WTC11 (cell line): ENCODE results near the gene BDH1. TPM values are rescaled to one million over a fixed set of nuclear protein-coding genes. Genes with fewer than 3 reads are reported as not detected.

Experiments
- ATAC-seq: fragments of 200-7000 bp; cut with Tn5 transposase; 2 replicates; pipeline ENCODE4 v1.10.0; 2021; ENCODE audit warnings: mild to moderate bottlenecking, moderate library complexity
- CTCF ChIA-PET: fragments of 300-600 bp; sonication (Branson Sonifier 250); formaldehyde crosslinking; loops from one replicate; lab custom pipeline; 2021; ENCODE audit warnings: antibody characterized with exemption; lab: Charles Lee
- POLR2A ChIA-PET: fragments of 350-600 bp; sonication (Branson Sonifier 250); formaldehyde crosslinking; loops from one replicate; lab custom pipeline; 2021; ENCODE audit warnings: antibody characterized with exemption; lab: Charles Lee
- DNase-seq: peaks from one replicate; pipeline ENCODE4 v3.0.0; 2021; ENCODE audit warnings: low spot score
- H3K27ac Mint-ChIP-seq: 2 replicates; pipeline ENCODE4 v1.8.0; 2021; ENCODE audit warnings: mixed read lengths
- H3K27me3 Mint-ChIP-seq: 2 replicates; pipeline ENCODE4 v1.8.0; 2021; ENCODE audit warnings: low read depth, mild to moderate bottlenecking, moderate library complexity, mixed read lengths
- H3K36me3 Mint-ChIP-seq: 2 replicates; pipeline ENCODE4 v1.8.0; 2021; ENCODE audit warnings: mixed read lengths
- H3K4me1 Mint-ChIP-seq: 2 replicates; pipeline ENCODE4 v1.8.0; 2022; ENCODE audit warnings: mixed read lengths
- H3K4me3 Mint-ChIP-seq: 2 replicates; pipeline ENCODE4 v1.8.0; 2021; ENCODE audit warnings: mild to moderate bottlenecking, moderate library complexity, mixed read lengths
- H3K9me3 Mint-ChIP-seq: 2 replicates; pipeline ENCODE4 v1.8.0; 2021; ENCODE audit warnings: mixed read lengths
- CREM ChIP-seq: sonication (generic); formaldehyde crosslinking; IDR thresholded peaks from 2 replicates; pipeline ENCODE4 v1.8.1; 2022; ENCODE audit warnings: mild to moderate bottlenecking, missing genetic modification reagents, moderate library complexity
- EMX1 ChIP-seq: fragments of 250-450 bp; sonication (Bioruptor Pico); IDR thresholded peaks from 2 replicates; pipeline ENCODE4 v1.8.0; 2021; ENCODE audit warnings: mild to moderate bottlenecking
- ETV6 ChIP-seq: sonication (generic); formaldehyde crosslinking; IDR thresholded peaks from 2 replicates; pipeline ENCODE4 v1.8.1; 2022; ENCODE audit warnings: mild to moderate bottlenecking, missing genetic modification reagents
- FOXJ3 ChIP-seq: sonication (generic); formaldehyde crosslinking; IDR thresholded peaks from 2 replicates; pipeline ENCODE4 v1.9.0; 2021; ENCODE audit warnings: missing genetic modification reagents, mild to moderate bottlenecking, borderline replicate concordance
- FOXP1 ChIP-seq: sonication (generic); formaldehyde crosslinking; IDR thresholded peaks from 2 replicates; pipeline ENCODE4 v1.8.0; 2022; ENCODE audit warnings: missing genetic modification reagents, mild to moderate bottlenecking, moderate library complexity, borderline replicate concordance
- GABPB1 ChIP-seq: sonication (generic); formaldehyde crosslinking; IDR thresholded peaks from 2 replicates; pipeline ENCODE4 v1.8.1; 2023; ENCODE audit warnings: mild to moderate bottlenecking, missing genetic modification reagents
- GTF2I ChIP-seq: fragments of 250-450 bp; sonication (Bioruptor Pico); conservative IDR thresholded peaks from 2 replicates; pipeline ENCODE4 v1.4.0; 2021; ENCODE audit warnings: mild to moderate bottlenecking
- IRF2 ChIP-seq: sonication (generic); formaldehyde crosslinking; IDR thresholded peaks from 2 replicates; pipeline ENCODE4 v1.8.0; 2022; ENCODE audit warnings: low read depth, missing genetic modification reagents, borderline replicate concordance
- NR1H2 ChIP-seq: sonication (generic); formaldehyde crosslinking; IDR thresholded peaks from 2 replicates; pipeline ENCODE4 v1.9.0; 2021; ENCODE audit warnings: mild to moderate bottlenecking, moderate library complexity, missing genetic modification reagents
- NR2C2 ChIP-seq: sonication (generic); formaldehyde crosslinking; IDR thresholded peaks from 2 replicates; pipeline ENCODE4 v1.8.0; 2022; ENCODE audit warnings: mild to moderate bottlenecking, missing genetic modification reagents
- OVOL2 ChIP-seq: fragments of 250-450 bp; sonication (Bioruptor Pico); IDR thresholded peaks from 2 replicates; pipeline ENCODE4 v1.9.0; 2021; ENCODE audit warnings: mild to moderate bottlenecking, borderline replicate concordance
- RELA ChIP-seq: sonication (generic); formaldehyde crosslinking; IDR thresholded peaks from 2 replicates; pipeline ENCODE4 v1.8.1; 2022; ENCODE audit warnings: missing genetic modification reagents, mild to moderate bottlenecking, borderline replicate concordance
- ZNF121 ChIP-seq: sonication (generic); formaldehyde crosslinking; IDR thresholded peaks from 2 replicates; pipeline ENCODE4 v1.8.0; 2023; ENCODE audit warnings: missing genetic modification reagents
- ZNF219 ChIP-seq: sonication (generic); formaldehyde crosslinking; IDR thresholded peaks from 2 replicates; pipeline ENCODE4 v1.8.0; 2023; ENCODE audit warnings: missing genetic modification reagents, mild to moderate bottlenecking, borderline replicate concordance
- ZNF423 ChIP-seq: fragments of 250-450 bp; sonication (Bioruptor Pico); IDR thresholded peaks from 2 replicates; pipeline ENCODE4 v2.1.2; 2022; ENCODE audit warnings: mild to moderate bottlenecking, moderate library complexity
- total RNA-seq: library from RNA; stranded (reverse); gene quantifications from 3 replicates; pipeline ENCODE4 v1.2.3, GENCODE V29; 2021
- TF ChIP-seq, protein P1 (sequence below): sonication (generic); formaldehyde crosslinking; IDR thresholded peaks from 2 replicates; pipeline ENCODE4 v1.8.1; 2023; ENCODE audit warnings: mild to moderate bottlenecking, missing genetic modification reagents, moderate library complexity
- TF ChIP-seq, protein P2 (sequence below): sonication (generic); formaldehyde crosslinking; IDR thresholded peaks from 2 replicates; pipeline ENCODE4 v1.8.1; 2023; ENCODE audit warnings: mild to moderate bottlenecking, missing genetic modification reagents, borderline replicate concordance
- TF ChIP-seq, protein P3 (sequence below): fragments of 250-450 bp; sonication (Bioruptor Pico); IDR thresholded peaks from 2 replicates; pipeline ENCODE4 v1.9.0; 2021; ENCODE audit warnings: mild to moderate bottlenecking, borderline replicate concordance
- TF ChIP-seq, protein P4 (sequence below): fragments of 200-600 bp; IDR thresholded peaks from 2 replicates; pipeline ENCODE4 v1.8.0; 2022; ENCODE audit warnings: antibody characterized with exemption
- TF ChIP-seq, protein P5 (sequence below): sonication (generic); formaldehyde crosslinking; IDR thresholded peaks from 2 replicates; pipeline ENCODE4 v1.8.0; 2023; ENCODE audit warnings: mild to moderate bottlenecking, missing genetic modification reagents
- TF ChIP-seq, protein P6 (sequence below): sonication (generic); formaldehyde crosslinking; IDR thresholded peaks from 2 replicates; pipeline ENCODE4 v1.8.0; 2022; ENCODE audit warnings: mild to moderate bottlenecking, missing genetic modification reagents

BDH1 gene
- total RNA-seq, 1 experiment from 2014 or later = 26.8 TPM

DNA sequence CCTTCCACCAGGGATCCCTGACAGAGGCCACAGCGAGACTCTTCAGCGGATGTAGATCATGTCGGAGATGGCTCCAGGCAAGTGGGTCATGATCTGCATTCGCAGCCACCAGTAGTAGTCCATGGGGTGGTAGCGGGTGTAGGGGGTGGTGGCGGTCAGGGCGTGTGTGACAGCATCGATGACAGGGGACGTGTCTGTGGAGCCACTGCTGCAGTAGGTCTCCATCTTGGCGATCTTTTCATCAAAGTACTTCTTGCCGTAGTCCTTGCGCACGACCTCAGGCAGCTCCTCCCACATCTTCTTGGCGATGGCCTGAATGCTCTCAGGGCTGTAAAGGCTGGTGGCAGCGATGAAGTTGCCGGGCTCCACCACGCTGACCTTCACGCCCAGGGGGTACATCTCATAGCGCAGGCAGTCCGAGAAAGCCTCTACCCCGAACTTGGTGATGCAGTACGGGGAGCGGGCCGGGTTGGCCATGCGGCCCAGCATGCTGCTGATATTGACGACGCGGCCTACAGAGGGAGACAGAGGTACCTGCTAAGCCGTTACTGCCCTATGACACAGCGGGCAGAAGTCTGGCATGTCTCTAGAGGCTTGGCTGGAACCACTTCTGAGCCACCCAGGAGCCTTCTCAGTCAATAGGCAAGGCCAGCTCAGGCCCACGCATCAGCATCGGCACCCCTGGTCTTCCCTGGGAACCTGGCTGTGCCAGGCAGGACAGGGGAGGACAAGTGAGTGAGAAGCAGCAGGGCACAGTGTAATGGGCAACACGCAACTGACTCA is 43.7 kb downstream of the BDH1 start:
- peak; percentile 62 for ATAC-seq
- POLR2A ChIA-PET = interaction anchor here (0.7 kb wide), 1 partner anchor 15 kb away, joined by 3 read pairs; no protein-coding TSS in a partner anchor

More for the DNA sequence above, 43.7 kb downstream of the BDH1 start:
- Mint-ChIP-seq H3K9me3 (no peaks in the 10 kb centered on the region), H3K27me3 (no peaks in the 10 kb centered on the region), H3K36me3 (peaks cover 3% of the 10 kb centered on the region), H3K4me3 (no peak overlapping the region), H3K4me1 (peaks cover 40% of the 10 kb centered on the region)
- CTCF ChIA-PET = interaction anchor here (0.9 to 2.1 kb wide), 4 partner anchors 9 to 214 kb away, joined by 3 to 8 read pairs (median 4); no protein-coding TSS in a partner anchor
- DNase-seq = peak; percentile 65
- TF ChIP-seq, protein P1, sequence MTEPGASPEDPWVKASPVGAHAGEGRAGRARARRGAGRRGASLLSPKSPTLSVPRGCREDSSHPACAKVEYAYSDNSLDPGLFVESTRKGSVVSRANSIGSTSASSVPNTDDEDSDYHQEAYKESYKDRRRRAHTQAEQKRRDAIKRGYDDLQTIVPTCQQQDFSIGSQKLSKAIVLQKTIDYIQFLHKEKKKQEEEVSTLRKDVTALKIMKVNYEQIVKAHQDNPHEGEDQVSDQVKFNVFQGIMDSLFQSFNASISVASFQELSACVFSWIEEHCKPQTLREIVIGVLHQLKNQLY (CRISPR knock-in tag) = no peak
- 0 out of 2 replicates have a peak, but pooled peaks have one; percentile 54 for TF ChIP-seq FOXP1 (CRISPR knock-in tag)
- 0 out of 2 replicates have a peak, but pooled peaks have one; percentile 24 for TF ChIP-seq RELA
- TF ChIP-seq, protein P2, sequence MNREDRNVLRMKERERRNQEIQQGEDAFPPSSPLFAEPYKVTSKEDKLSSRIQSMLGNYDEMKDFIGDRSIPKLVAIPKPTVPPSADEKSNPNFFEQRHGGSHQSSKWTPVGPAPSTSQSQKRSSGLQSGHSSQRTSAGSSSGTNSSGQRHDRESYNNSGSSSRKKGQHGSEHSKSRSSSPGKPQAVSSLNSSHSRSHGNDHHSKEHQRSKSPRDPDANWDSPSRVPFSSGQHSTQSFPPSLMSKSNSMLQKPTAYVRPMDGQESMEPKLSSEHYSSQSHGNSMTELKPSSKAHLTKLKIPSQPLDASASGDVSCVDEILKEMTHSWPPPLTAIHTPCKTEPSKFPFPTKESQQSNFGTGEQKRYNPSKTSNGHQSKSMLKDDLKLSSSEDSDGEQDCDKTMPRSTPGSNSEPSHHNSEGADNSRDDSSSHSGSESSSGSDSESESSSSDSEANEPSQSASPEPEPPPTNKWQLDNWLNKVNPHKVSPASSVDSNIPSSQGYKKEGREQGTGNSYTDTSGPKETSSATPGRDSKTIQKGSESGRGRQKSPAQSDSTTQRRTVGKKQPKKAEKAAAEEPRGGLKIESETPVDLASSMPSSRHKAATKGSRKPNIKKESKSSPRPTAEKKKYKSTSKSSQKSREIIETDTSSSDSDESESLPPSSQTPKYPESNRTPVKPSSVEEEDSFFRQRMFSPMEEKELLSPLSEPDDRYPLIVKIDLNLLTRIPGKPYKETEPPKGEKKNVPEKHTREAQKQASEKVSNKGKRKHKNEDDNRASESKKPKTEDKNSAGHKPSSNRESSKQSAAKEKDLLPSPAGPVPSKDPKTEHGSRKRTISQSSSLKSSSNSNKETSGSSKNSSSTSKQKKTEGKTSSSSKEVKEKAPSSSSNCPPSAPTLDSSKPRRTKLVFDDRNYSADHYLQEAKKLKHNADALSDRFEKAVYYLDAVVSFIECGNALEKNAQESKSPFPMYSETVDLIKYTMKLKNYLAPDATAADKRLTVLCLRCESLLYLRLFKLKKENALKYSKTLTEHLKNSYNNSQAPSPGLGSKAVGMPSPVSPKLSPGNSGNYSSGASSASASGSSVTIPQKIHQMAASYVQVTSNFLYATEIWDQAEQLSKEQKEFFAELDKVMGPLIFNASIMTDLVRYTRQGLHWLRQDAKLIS (CRISPR knock-in tag) = no peak
- TF ChIP-seq, protein P3, sequence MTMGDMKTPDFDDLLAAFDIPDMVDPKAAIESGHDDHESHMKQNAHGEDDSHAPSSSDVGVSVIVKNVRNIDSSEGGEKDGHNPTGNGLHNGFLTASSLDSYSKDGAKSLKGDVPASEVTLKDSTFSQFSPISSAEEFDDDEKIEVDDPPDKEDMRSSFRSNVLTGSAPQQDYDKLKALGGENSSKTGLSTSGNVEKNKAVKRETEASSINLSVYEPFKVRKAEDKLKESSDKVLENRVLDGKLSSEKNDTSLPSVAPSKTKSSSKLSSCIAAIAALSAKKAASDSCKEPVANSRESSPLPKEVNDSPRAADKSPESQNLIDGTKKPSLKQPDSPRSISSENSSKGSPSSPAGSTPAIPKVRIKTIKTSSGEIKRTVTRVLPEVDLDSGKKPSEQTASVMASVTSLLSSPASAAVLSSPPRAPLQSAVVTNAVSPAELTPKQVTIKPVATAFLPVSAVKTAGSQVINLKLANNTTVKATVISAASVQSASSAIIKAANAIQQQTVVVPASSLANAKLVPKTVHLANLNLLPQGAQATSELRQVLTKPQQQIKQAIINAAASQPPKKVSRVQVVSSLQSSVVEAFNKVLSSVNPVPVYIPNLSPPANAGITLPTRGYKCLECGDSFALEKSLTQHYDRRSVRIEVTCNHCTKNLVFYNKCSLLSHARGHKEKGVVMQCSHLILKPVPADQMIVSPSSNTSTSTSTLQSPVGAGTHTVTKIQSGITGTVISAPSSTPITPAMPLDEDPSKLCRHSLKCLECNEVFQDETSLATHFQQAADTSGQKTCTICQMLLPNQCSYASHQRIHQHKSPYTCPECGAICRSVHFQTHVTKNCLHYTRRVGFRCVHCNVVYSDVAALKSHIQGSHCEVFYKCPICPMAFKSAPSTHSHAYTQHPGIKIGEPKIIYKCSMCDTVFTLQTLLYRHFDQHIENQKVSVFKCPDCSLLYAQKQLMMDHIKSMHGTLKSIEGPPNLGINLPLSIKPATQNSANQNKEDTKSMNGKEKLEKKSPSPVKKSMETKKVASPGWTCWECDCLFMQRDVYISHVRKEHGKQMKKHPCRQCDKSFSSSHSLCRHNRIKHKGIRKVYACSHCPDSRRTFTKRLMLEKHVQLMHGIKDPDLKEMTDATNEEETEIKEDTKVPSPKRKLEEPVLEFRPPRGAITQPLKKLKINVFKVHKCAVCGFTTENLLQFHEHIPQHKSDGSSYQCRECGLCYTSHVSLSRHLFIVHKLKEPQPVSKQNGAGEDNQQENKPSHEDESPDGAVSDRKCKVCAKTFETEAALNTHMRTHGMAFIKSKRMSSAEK (CRISPR knock-in tag) = no peak
- TF ChIP-seq, protein P4, sequence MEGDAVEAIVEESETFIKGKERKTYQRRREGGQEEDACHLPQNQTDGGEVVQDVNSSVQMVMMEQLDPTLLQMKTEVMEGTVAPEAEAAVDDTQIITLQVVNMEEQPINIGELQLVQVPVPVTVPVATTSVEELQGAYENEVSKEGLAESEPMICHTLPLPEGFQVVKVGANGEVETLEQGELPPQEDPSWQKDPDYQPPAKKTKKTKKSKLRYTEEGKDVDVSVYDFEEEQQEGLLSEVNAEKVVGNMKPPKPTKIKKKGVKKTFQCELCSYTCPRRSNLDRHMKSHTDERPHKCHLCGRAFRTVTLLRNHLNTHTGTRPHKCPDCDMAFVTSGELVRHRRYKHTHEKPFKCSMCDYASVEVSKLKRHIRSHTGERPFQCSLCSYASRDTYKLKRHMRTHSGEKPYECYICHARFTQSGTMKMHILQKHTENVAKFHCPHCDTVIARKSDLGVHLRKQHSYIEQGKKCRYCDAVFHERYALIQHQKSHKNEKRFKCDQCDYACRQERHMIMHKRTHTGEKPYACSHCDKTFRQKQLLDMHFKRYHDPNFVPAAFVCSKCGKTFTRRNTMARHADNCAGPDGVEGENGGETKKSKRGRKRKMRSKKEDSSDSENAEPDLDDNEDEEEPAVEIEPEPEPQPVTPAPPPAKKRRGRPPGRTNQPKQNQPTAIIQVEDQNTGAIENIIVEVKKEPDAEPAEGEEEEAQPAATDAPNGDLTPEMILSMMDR = no peak
- TF ChIP-seq, protein P5, sequence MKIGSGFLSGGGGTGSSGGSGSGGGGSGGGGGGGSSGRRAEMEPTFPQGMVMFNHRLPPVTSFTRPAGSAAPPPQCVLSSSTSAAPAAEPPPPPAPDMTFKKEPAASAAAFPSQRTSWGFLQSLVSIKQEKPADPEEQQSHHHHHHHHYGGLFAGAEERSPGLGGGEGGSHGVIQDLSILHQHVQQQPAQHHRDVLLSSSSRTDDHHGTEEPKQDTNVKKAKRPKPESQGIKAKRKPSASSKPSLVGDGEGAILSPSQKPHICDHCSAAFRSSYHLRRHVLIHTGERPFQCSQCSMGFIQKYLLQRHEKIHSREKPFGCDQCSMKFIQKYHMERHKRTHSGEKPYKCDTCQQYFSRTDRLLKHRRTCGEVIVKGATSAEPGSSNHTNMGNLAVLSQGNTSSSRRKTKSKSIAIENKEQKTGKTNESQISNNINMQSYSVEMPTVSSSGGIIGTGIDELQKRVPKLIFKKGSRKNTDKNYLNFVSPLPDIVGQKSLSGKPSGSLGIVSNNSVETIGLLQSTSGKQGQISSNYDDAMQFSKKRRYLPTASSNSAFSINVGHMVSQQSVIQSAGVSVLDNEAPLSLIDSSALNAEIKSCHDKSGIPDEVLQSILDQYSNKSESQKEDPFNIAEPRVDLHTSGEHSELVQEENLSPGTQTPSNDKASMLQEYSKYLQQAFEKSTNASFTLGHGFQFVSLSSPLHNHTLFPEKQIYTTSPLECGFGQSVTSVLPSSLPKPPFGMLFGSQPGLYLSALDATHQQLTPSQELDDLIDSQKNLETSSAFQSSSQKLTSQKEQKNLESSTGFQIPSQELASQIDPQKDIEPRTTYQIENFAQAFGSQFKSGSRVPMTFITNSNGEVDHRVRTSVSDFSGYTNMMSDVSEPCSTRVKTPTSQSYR = no peak
- TF ChIP-seq NR1H2 (CRISPR knock-in tag) = no peak
- no peak for TF ChIP-seq FOXJ3 (CRISPR knock-in tag)
- TF ChIP-seq OVOL2 (CRISPR knock-in tag) = no peak
- TF ChIP-seq ZNF219 (CRISPR knock-in tag) = no peak
- TF ChIP-seq IRF2 (CRISPR knock-in tag) = no peak
- TF ChIP-seq GTF2I (CRISPR knock-in tag) = no peak
- no peak for TF ChIP-seq ZNF423 (CRISPR knock-in tag)
- TF ChIP-seq ETV6 = 0 out of 2 replicates have a peak, but pooled peaks have one; percentile 51
- TF ChIP-seq GABPB1 (CRISPR knock-in tag) = no peak
- no peak for TF ChIP-seq CREM (CRISPR knock-in tag)
- TF ChIP-seq NR2C2 (CRISPR knock-in tag) = no peak
- 0 out of 2 replicates have a peak, but pooled peaks have one; percentile 3 for TF ChIP-seq ZNF121 (CRISPR knock-in tag)
- TF ChIP-seq EMX1 = no peak
- TF ChIP-seq, protein P6, sequence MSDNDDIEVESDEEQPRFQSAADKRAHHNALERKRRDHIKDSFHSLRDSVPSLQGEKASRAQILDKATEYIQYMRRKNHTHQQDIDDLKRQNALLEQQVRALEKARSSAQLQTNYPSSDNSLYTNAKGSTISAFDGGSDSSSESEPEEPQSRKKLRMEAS (CRISPR knock-in tag) = 0 out of 2 replicates have a peak, but pooled peaks have one; percentile 49
- TF ChIP-seq, all 79 proteins: peak for 5
- peak overlapping the region; percentile 71 for H3K27ac Mint-ChIP-seq
